Measurements from ENCODE around the gene OTUD7B.

OTUD7B gene

DNA sequence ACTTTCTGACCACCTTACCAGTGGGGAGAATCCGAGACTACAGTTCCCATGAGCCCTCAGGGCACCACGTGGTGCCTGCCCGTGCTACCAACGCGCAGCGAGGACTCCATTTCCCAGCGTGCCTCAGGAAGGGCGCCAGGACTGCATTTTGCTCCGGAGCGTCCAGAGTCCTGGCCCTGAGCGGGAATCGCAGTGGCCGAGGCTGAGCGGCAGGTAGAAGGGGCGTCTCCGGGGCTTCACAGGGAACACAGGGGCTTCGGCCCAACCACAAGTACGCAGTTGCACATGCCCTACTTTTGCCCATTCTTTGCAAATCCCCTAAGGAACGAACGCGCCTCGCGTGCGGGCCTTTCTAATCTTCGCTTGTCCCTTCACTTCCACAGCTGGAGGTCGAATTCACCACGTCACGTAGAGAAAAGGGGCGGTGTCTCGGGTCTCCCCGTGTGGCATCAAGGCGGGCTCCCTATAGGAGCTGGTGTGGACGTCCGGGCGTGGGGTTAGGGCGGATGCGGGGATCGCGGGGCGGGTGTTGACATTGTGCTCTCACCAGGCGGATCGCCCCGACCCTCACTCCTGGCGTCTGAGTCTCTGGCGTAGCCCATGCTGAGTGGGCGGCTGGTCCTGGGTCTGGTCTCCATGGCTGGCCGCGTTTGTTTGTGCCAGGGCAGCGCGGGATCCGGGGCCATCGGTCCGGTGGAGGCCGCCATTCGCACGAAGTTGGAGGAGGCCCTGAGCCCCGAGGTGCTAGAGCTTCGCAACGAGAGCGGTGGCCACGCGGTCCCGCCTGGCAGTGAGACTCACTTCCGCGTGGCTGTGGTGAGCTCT lies 110.9 kb downstream of the OTUD7B start, which contains the start of gene BOLA1 (continued):
- TF ChIP-seq, protein P1, sequence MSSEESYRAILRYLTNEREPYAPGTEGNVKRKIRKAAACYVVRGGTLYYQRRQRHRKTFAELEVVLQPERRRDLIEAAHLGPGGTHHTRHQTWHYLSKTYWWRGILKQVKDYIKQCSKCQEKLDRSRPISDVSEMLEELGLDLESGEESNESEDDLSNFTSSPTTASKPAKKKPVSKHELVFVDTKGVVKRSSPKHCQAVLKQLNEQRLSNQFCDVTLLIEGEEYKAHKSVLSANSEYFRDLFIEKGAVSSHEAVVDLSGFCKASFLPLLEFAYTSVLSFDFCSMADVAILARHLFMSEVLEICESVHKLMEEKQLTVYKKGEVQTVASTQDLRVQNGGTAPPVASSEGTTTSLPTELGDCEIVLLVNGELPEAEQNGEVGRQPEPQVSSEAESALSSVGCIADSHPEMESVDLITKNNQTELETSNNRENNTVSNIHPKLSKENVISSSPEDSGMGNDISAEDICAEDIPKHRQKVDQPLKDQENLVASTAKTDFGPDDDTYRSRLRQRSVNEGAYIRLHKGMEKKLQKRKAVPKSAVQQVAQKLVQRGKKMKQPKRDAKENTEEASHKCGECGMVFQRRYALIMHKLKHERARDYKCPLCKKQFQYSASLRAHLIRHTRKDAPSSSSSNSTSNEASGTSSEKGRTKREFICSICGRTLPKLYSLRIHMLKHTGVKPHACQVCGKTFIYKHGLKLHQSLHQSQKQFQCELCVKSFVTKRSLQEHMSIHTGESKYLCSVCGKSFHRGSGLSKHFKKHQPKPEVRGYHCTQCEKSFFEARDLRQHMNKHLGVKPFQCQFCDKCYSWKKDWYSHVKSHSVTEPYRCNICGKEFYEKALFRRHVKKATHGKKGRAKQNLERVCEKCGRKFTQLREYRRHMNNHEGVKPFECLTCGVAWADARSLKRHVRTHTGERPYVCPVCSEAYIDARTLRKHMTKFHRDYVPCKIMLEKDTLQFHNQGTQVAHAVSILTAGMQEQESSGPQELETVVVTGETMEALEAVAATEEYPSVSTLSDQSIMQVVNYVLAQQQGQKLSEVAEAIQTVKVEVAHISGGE (tag by site-specific recombination; conservative IDR thresholded peaks at IDR 0.05; ENCODE audit: low read depth): peak; percentile 73
- no peak for TF ChIP-seq ZNF132 (tag by site-specific recombination; IDR thresholded peaks at IDR 0.05; ENCODE audit: borderline replicate concordance)
- TF ChIP-seq ZNF391 (tag by site-specific recombination; IDR thresholded peaks at IDR 0.05; ENCODE audit: borderline replicate concordance, low read depth): peak; percentile 17; the same call in 1 of the 2 replicates
- TF ChIP-seq ZBTB8A (tag by site-specific recombination; IDR thresholded peaks at IDR 0.05): peak; percentile 71
- peak; percentile 79 for TF ChIP-seq SP3 (tag by site-specific recombination; IDR thresholded peaks at IDR 0.05)
- TF ChIP-seq ZNF561 (tag by site-specific recombination; IDR thresholded peaks at IDR 0.05; ENCODE audit: borderline replicate concordance): peak; percentile 95
- TF ChIP-seq ZNF501 (tag by site-specific recombination; IDR thresholded peaks at IDR 0.05): peak; percentile 72
- TF ChIP-seq GLIS2 (tag by site-specific recombination; IDR thresholded peaks at IDR 0.05): no peak
- TF ChIP-seq ZBTB21 (tag by site-specific recombination; IDR thresholded peaks at IDR 0.05): peak; percentile 78
- TF ChIP-seq, protein P2, sequence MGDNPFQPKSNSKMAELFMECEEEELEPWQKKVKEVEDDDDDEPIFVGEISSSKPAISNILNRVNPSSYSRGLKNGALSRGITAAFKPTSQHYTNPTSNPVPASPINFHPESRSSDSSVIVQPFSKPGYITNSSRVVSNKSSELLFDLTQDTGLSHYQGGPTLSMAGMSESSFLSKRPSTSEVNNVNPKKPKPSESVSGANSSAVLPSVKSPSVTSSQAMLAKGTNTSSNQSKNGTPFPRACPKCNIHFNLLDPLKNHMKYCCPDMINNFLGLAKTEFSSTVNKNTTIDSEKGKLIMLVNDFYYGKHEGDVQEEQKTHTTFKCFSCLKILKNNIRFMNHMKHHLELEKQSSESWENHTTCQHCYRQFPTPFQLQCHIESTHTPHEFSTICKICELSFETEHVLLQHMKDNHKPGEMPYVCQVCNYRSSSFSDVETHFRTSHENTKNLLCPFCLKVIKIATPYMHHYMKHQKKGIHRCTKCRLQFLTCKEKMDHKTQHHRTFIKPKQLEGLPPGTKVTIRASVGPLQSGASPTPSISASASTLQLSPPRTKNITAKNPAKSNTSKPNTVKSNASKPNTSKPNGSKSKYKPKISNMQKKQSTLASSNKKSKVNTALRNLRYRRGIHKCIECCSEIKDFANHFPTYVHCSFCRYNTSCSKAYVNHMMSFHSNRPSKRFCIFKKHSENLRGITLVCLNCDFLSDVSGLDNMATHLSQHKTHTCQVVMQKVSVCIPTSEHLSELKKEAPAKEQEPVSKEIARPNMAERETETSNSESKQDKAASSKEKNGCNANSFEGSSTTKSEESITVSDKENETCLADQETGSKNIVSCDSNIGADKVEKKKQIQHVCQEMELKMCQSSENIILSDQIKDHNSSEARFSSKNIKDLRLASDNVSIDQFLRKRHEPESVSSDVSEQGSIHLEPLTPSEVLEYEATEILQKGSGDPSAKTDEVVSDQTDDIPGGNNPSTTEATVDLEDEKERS (tag by site-specific recombination; IDR thresholded peaks at IDR 0.05): no peak
- TF ChIP-seq ZNF600 (tag by site-specific recombination; IDR thresholded peaks at IDR 0.05): peak; percentile 98
- no peak for TF ChIP-seq ZNF514 (tag by site-specific recombination; IDR thresholded peaks at IDR 0.05)
- no peak; the same call in none of the 2 replicates for TF ChIP-seq ZNF2 (tag by site-specific recombination; IDR thresholded peaks at IDR 0.05)
- no peak for TF ChIP-seq REPIN1 (tag by site-specific recombination; IDR thresholded peaks at IDR 0.05; ENCODE audit: low read depth)
- no peak for TF ChIP-seq KLF7 (tag by site-specific recombination; IDR thresholded peaks at IDR 0.05; ENCODE audit: borderline replicate concordance)
- TF ChIP-seq ZNF558 (tag by site-specific recombination; IDR thresholded peaks at IDR 0.05): no peak
- TF ChIP-seq RBAK (tag by site-specific recombination; IDR thresholded peaks at IDR 0.05): no peak
- TF ChIP-seq, protein P3, sequence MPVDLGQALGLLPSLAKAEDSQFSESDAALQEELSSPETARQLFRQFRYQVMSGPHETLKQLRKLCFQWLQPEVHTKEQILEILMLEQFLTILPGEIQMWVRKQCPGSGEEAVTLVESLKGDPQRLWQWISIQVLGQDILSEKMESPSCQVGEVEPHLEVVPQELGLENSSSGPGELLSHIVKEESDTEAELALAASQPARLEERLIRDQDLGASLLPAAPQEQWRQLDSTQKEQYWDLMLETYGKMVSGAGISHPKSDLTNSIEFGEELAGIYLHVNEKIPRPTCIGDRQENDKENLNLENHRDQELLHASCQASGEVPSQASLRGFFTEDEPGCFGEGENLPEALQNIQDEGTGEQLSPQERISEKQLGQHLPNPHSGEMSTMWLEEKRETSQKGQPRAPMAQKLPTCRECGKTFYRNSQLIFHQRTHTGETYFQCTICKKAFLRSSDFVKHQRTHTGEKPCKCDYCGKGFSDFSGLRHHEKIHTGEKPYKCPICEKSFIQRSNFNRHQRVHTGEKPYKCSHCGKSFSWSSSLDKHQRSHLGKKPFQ (tag by site-specific recombination; IDR thresholded peaks at IDR 0.05): no peak
- peak; percentile 58; the same call in 1 of the 2 replicates for TF ChIP-seq IKZF3 (tag by site-specific recombination; IDR thresholded peaks at IDR 0.05)
- peak; percentile 11 for TF ChIP-seq SETDB1 (IDR thresholded peaks at IDR 0.05; ENCODE audit: insufficient read length, low read length)
- no peak for TF ChIP-seq ZNF521 (tag by site-specific recombination; IDR thresholded peaks at IDR 0.05)
- peak; percentile 99 for TF ChIP-seq ZBTB20 (tag by site-specific recombination; IDR thresholded peaks at IDR 0.05)
- 0 out of 2 replicates have a peak, but pooled peaks have one; percentile 6 for TF ChIP-seq ZNF623 (tag by site-specific recombination; IDR thresholded peaks at IDR 0.05)
- no peak for TF ChIP-seq ZNF664 (tag by site-specific recombination; IDR thresholded peaks at IDR 0.05)
- TF ChIP-seq, protein P4, sequence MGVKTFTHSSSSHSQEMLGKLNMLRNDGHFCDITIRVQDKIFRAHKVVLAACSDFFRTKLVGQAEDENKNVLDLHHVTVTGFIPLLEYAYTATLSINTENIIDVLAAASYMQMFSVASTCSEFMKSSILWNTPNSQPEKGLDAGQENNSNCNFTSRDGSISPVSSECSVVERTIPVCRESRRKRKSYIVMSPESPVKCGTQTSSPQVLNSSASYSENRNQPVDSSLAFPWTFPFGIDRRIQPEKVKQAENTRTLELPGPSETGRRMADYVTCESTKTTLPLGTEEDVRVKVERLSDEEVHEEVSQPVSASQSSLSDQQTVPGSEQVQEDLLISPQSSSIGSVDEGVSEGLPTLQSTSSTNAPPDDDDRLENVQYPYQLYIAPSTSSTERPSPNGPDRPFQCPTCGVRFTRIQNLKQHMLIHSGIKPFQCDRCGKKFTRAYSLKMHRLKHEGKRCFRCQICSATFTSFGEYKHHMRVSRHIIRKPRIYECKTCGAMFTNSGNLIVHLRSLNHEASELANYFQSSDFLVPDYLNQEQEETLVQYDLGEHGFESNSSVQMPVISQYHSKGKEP (tag by site-specific recombination; IDR thresholded peaks at IDR 0.05): peak; percentile 63; the same call in 1 of the 2 replicates
- TF ChIP-seq, protein P5, sequence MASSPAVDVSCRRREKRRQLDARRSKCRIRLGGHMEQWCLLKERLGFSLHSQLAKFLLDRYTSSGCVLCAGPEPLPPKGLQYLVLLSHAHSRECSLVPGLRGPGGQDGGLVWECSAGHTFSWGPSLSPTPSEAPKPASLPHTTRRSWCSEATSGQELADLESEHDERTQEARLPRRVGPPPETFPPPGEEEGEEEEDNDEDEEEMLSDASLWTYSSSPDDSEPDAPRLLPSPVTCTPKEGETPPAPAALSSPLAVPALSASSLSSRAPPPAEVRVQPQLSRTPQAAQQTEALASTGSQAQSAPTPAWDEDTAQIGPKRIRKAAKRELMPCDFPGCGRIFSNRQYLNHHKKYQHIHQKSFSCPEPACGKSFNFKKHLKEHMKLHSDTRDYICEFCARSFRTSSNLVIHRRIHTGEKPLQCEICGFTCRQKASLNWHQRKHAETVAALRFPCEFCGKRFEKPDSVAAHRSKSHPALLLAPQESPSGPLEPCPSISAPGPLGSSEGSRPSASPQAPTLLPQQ (tag by site-specific recombination; IDR thresholded peaks at IDR 0.05): 0 out of 2 replicates have a peak, but pooled peaks have one; percentile 47
- no peak for TF ChIP-seq ZNF548 (tag by site-specific recombination; IDR thresholded peaks at IDR 0.05)
- TF ChIP-seq ZNF610 (tag by site-specific recombination; IDR thresholded peaks at IDR 0.05; ENCODE audit: borderline replicate concordance): peak; percentile 95
- TF ChIP-seq ZNF155 (tag by site-specific recombination; IDR thresholded peaks at IDR 0.05): no peak
